Neural cell (in vitro differentiated cells): ENCODE data around the gene CRY2. TPM values are rescaled to one million over a fixed set of nuclear protein-coding genes. Genes with fewer than 3 reads are reported as not detected.

ENCODE experiments used
- H2AFZ ChIP-seq: fragments of 200-600, 300-800 bp; sonication (generic), shearing (Covaris generic); 2 replicates; pipeline ENCODE4 v1.6.0; 2014; ENCODE audit warnings: low read depth, mild to moderate bottlenecking, antibody characterized with exemption, low read length, moderate library complexity
- H3F3A ChIP-seq: fragments of 200-600 bp; shearing (Covaris generic); 2 replicates; pipeline ENCODE4 v1.6.1; 2016; ENCODE audit warnings: mild to moderate bottlenecking, moderate library complexity, mixed read lengths, antibody characterized with exemption, low read length; ENCODE audit not compliant: insufficient read depth, poor library complexity, severe bottlenecking
- H3K27ac ChIP-seq: fragments of 200-600, 300-800 bp; sonication (generic), shearing (Covaris generic); 2 replicates; pipeline ENCODE4 v1.5.1; 2014; ENCODE audit warnings: mild to moderate bottlenecking, low read length, moderate library complexity
- H3K27me3 ChIP-seq: fragments of 300-800, 200-600 bp; sonication (generic), shearing (Covaris generic); 2 replicates; pipeline ENCODE4 v1.6.0; 2014; ENCODE audit warnings: mild to moderate bottlenecking, low read depth, low read length, moderate library complexity; ENCODE audit not compliant: insufficient read depth
- H3K36me3 ChIP-seq: fragments of 300-800, 200-600 bp; sonication (generic), shearing (Covaris generic); 2 replicates; pipeline ENCODE4 v1.5.1; 2014; ENCODE audit warnings: mild to moderate bottlenecking, antibody characterized with exemption, low read length, moderate library complexity; ENCODE audit not compliant: insufficient read depth
- H3K4me2 ChIP-seq: fragments of 300-800, 200-600 bp; sonication (generic), shearing (Covaris generic); 2 replicates; pipeline ENCODE4 v1.6.0; 2014; ENCODE audit warnings: mild to moderate bottlenecking, low read length
- H3K4me3 ChIP-seq: fragments of 300-800, 200-600 bp; sonication (generic), shearing (Covaris generic); 2 replicates; pipeline ENCODE4 v1.5.1; 2014; ENCODE audit warnings: mild to moderate bottlenecking, low read length, moderate library complexity
- H3K79me2 ChIP-seq: fragments of 200-600 bp; shearing (Covaris generic); replicated peaks from 2 replicates; pipeline ENCODE4 v1.6.0; 2014; ENCODE audit warnings: mild to moderate bottlenecking, low read length, moderate library complexity; ENCODE audit not compliant: insufficient read depth
- H3K9ac ChIP-seq: fragments of 300-800, 200-600 bp; sonication (generic), shearing (Covaris generic); 2 replicates; pipeline ENCODE4 v1.6.1; 2016; ENCODE audit warnings: mild to moderate bottlenecking, low read length, mixed read lengths
- H3K9me2 ChIP-seq: fragments of 200-600 bp; shearing (Covaris generic); 2 replicates; pipeline ENCODE4 v1.6.1; 2016; ENCODE audit warnings: mild to moderate bottlenecking, low read length, mixed read lengths; ENCODE audit not compliant: insufficient read depth
- H3K9me3 ChIP-seq: fragments of 200-600, 300-800 bp; sonication (generic), shearing (Covaris generic); 2 replicates; pipeline ENCODE4 v1.6.1; 2016; ENCODE audit warnings: mild to moderate bottlenecking, mixed run types, low read length, moderate library complexity, mixed read lengths
- H4K20me1 ChIP-seq: fragments of 200-600 bp; shearing (Covaris generic); 2 replicates; pipeline ENCODE4 v1.6.1; 2016; ENCODE audit warnings: mild to moderate bottlenecking, mixed run types; ENCODE audit not compliant: insufficient read depth
- CTCF ChIP-seq: fragments of 450-650 bp; IDR thresholded peaks from 2 replicates; pipeline ENCODE4 v1.5.1; 2014; ENCODE audit warnings: antibody characterized with exemption, mild to moderate bottlenecking, moderate library complexity; ENCODE audit not compliant: poor library complexity, severe bottlenecking
- EP300 ChIP-seq: fragments of 450-650 bp; conservative IDR thresholded peaks from 2 replicates; pipeline ENCODE4 v1.6.1; 2014; ENCODE audit warnings: antibody characterized with exemption, mild to moderate bottlenecking, moderate library complexity; ENCODE audit not compliant: poor library complexity, severe bottlenecking
- EZH2 ChIP-seq: fragments of 200-600, 300-800 bp; shearing (Covaris generic), sonication (generic); IDR thresholded peaks from 2 replicates; pipeline ENCODE4 v1.6.1; 2014; ENCODE audit warnings: antibody characterized with exemption, low read length, borderline replicate concordance, mild to moderate bottlenecking; ENCODE audit not compliant: insufficient read depth, poor library complexity, severe bottlenecking
- MXI1 ChIP-seq: fragments of 450-650 bp; conservative IDR thresholded peaks from 2 replicates; pipeline ENCODE4 v1.6.1; 2014; ENCODE audit warnings: antibody characterized with exemption, mild to moderate bottlenecking; ENCODE audit not compliant: poor library complexity, severe bottlenecking
- POLR2AphosphoS5 ChIP-seq: IDR thresholded peaks from 2 replicates; pipeline ENCODE4 v1.6.1; 2012
- RAD21 ChIP-seq: fragments of 450-650 bp; conservative IDR thresholded peaks from 2 replicates; pipeline ENCODE4 v1.6.1; 2014; ENCODE audit warnings: antibody characterized with exemption, mild to moderate bottlenecking, moderate library complexity
- REST ChIP-seq: IDR thresholded peaks from 2 replicates; pipeline ENCODE4 v1.6.1; 2012; ENCODE audit warnings: borderline replicate concordance
- SMC3 ChIP-seq: fragments of 450-650 bp; conservative IDR thresholded peaks from 2 replicates; pipeline ENCODE4 v1.6.1; 2014; ENCODE audit warnings: antibody characterized with exemption, mild to moderate bottlenecking, moderate library complexity; ENCODE audit not compliant: poor library complexity
- TAF1 ChIP-seq: IDR thresholded peaks from 2 replicates; pipeline ENCODE4 v1.6.1; 2012; ENCODE audit warnings: low read depth
- polyA plus RNA-seq: library from polyadenylated mRNA; depleted of rRNA; stranded (reverse); fragments of >200 nt; gene quantifications from 2 replicates; pipeline ENCODE4 v1.2.3, GENCODE V29; 2014

CRY2 gene
- polyA plus RNA-seq, 1 donor from 2014 or later: 27.8 TPM

GRCh38 chr11:45926536-45927331 lies 79.5 kb downstream of the CRY2 start:
- no peak overlapping the region for H3K4me2 ChIP-seq
- H3K9me3 ChIP-seq: no peaks in the 10 kb centered on the region
- H3K27ac ChIP-seq: no peak overlapping the region
- TF ChIP-seq RAD21 (no peak), SMC3 (no peak), REST (no peak), EZH2 (no peak), MXI1 (no peak), TAF1 (no peak), POLR2AphosphoS5 (no peak), EP300 (no peak), CTCF (no peak)
- H2AFZ ChIP-seq: no peak overlapping the region
- no peak overlapping the region for H3K4me3 ChIP-seq
- no peaks in the 10 kb centered on the region for H3F3A ChIP-seq
- no peaks in the 10 kb centered on the region for H4K20me1 ChIP-seq
- H3K79me2 ChIP-seq: no peaks in the 10 kb centered on the region
- peaks cover 22% of the 10 kb centered on the region for H3K27me3 ChIP-seq
- H3K36me3 ChIP-seq: peaks cover 2% of the 10 kb centered on the region
- H3K9ac ChIP-seq: no peak overlapping the region
- no peaks in the 10 kb centered on the region for H3K9me2 ChIP-seq

GRCh38 chr11:45927332-45927683 lies 80.0 kb downstream of the CRY2 start:
- Histone ChIP-seq H3K79me2 (no peaks in the 10 kb centered on the region), H3K9ac (no peak overlapping the region), H3K27ac (no peak overlapping the region), H3K27me3 (peaks cover 17% of the 10 kb centered on the region), H4K20me1 (no peaks in the 10 kb centered on the region), H3K9me3 (no peaks in the 10 kb centered on the region), H3K4me2 (no peak overlapping the region), H3F3A (no peaks in the 10 kb centered on the region), H3K9me2 (no peaks in the 10 kb centered on the region), H3K4me3 (no peak overlapping the region), H3K36me3 (peaks cover 7% of the 10 kb centered on the region), H2AFZ (no peak overlapping the region)
- no peak for TF ChIP-seq EZH2
